GM19239 (cell line): ENCODE results near the gene BRF1.
A peak's percentile ranks its signal among the peaks of the same experiment; 100 is the strongest.
"Not testable (repeated sequence)": the region's sequence is repeated elsewhere in the genome, so short reads cannot be mapped to it uniquely, and the experiment has no call there.

Experiments used
- DNase-seq: peaks from one replicate; pipeline ENCODE4 v3.0.0; 2011; ENCODE audit warnings: low spot score; ENCODE audit not compliant: insufficient read length
- FAIRE-seq: peaks from 2 replicates; lab custom pipeline; 2011; peaks lifted over from hg19 to GRCh38; lab: Jason Lieb, UNC

Gene BRF1

GRCh38 chr14:105294142-105294597 lies 6.6 kb downstream of the BRF1 start:
- FAIRE-seq, result peak; percentile 80

DNA sequence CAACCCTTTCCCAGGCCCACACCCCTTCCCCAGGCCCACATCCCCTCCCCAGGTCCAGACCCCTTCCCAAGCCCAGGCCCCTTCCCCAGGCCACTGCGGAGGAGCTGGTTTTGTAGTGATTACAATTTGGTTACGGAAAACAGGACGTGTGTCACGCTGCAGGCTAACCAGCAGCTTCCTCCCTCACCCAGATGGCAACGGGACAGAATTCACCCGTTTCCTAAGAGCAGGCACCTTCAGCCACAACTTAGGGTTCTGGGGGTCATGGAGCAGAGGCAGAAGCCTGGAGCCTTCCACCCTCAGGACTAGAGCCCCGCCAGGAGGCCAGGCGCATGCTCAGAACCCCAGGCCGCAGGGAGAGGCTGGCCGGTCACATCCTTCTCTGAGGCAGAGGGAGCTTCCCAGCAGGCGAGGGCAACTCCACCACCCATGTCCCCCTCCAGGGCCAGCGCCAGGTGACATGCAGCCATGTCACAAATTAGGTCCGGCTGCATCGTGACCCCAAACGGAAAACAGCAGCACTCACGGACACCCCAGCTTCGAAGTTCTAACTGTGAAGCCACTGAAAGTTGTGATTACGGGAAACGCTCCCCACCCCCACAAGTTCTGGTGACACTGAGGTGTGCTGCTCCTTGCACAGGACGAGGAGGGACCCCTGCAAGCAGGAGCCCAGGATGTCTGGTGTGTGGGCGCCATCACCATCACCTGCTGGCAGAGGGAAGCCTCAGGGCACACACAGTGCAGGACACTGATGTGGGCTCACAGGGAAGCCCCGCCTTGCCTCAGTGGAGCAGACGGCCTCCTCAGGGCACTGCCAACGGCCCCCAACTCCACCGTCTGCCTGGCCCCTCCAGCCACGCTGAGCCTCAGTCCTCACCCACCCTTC lies 7.7 kb downstream of the BRF1 start:
- DNase-seq (no peak), FAIRE-seq (peak; percentile 91)

More at GRCh38 chr14:105294142-105294597, 6.6 kb downstream of the BRF1 start:
- DNase-seq, result no peak

DNA sequence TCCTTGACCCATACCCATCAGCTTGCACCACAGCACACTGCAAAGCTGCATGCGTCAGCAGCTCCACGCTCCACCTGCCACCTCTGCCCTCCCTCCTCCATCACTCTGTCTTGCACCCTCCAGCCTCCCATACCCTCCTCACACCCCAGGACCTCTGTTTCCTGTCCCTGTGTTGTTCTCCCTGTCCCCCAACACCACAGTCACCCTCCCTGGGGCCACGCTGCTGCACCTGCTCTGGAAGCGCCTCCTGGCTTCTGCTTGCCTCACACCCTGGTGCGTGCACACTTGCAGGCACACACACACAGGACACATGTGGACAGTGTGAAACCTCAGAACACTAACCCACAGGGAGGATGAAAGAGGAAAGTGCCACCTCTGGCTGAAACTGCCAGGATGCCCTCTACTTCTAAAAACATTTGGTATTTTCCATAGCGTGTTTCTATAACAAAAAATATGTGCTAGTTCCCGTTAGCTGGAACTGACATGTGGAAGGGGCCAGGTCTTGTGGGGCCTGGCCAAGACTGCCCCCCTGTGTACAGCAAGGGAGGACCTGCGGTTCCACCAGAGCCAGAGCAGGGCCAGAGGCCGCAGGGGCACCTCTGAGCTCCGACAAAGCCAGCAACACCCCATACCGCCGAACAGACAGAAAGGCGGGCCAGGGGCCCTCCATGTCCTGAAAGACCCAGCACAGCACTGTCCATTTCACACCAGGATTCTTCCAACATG lies 10.0 kb downstream of the BRF1 start:
- peak; percentile 58 for FAIRE-seq
- DNase-seq, result no peak

DNA sequence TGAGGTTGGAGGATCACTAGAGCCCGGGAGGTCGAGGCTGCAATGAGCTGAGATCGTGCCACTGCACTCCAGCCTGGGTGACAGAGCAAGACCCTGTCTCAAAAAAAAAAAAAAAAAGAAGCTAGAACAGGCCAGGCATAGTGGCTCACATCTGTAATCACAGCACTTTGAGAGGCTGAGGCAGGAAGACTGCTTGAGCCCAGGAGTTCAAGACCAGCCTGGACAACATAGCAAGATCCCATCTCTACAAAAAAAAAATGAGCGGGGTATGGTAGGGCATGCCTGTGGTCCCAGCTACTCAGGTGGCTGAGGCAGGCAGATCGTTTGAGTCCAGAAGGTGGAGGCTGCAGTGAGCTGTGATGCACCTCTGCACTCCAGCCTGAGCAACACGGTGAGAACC lies 11.9 kb downstream of the BRF1 start:
- DNase-seq, FAIRE-seq: not testable (repeated sequence)

DNA sequence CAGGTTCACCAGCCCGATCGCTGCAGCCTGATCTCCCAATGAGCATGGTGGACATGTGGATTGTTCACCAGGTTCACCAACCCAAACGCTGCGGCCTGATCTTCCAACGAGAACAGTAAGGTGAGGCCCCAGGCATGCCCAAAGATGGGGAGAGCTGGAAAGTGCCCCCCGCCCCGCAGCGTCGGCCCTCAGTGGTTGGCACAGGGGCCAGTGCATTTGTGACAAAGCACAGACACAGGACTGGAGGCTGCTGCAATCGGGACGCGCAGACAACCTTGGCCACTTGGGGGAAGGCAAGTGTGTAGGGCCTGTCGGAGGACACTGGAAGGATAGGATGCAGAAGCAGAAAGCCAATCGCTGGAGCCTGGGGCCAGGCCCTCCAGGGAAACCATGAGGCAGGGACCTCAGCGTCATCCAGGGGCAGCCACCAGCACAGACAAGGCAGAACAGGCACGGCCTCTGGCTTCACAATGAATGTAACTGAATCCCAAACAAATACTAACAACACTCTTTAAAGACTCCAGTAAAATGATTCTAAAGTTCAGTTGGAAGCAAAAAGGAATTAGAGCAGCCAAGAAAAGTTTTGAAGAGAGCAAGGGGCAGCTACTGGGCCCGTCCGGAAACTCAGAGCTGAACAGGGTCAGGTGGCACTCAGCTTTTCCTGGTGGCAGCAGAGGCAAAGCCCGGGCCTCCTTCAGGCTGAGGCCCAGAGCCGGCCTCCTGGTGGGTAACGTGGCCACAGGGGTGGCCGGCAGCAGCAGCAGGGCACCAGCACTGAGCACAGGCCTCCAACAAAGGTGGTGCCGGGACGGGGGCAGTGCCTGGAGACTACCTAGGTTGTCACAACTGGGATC lies 13.3 kb downstream of the BRF1 start:
- FAIRE-seq (no peak), DNase-seq (no peak)

GRCh38 chr14:105286759-105287144 lies 14.0 kb downstream of the BRF1 start:
- no peak for DNase-seq
- no peak for FAIRE-seq

GRCh38 chr14:105285174-105285573 lies 15.6 kb downstream of the BRF1 start:
- DNase-seq, result no peak
- FAIRE-seq, result no peak

GRCh38 chr14:105283899-105284298 lies 16.9 kb downstream of the BRF1 start:
- no peak for DNase-seq
- no peak for FAIRE-seq

- DNase-seq (no peak), FAIRE-seq (no peak)
Measured at GRCh38 chr14:105283028-105283427, 17.8 kb downstream of the BRF1 start.

DNA sequence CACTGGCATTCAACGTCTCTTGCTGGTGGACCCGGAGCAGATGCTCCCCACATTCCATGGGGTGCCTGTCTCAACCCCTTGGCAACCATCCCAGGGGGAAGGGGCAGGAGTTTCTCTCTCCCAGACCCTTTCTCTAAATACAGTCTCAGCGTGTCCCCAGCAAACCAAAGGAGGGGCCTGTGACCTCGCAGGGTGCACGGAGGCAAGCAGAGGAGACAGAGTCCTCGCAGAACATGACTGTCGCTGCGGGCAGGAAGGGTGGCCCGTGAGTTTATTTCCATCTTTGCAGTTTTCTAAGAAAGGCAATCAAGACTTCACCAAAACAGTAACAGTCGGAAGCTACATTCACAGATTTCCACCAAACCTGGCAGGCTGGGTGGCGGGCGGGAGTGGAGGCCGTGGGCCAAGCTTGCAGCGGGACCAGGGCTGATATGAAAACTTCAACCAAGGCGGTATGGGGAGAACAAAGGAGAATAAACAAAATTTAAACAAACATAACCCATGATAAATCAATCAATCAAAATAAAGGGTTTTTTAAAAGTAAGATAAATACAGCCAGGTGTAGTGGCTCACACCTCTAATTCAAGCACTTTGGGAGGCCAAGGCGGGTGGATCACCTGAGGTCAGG lies 18.6 kb downstream of the BRF1 start:
- FAIRE-seq (no peak), DNase-seq (no peak)

- peak; percentile 47 for FAIRE-seq
Measured at GRCh38 chr14:105281371-105282097, 19.3 kb downstream of the BRF1 start.

GRCh38 chr14:105280525-105280924 lies 20.3 kb downstream of the BRF1 start:
- no peak for DNase-seq
- FAIRE-seq, result no peak

More at GRCh38 chr14:105281371-105282097, 19.3 kb downstream of the BRF1 start:
- DNase-seq, result no peak

- FAIRE-seq, result no peak
- DNase-seq, result no peak
Measured at GRCh38 chr14:105279642-105280361, 21.0 kb downstream of the BRF1 start.

DNA sequence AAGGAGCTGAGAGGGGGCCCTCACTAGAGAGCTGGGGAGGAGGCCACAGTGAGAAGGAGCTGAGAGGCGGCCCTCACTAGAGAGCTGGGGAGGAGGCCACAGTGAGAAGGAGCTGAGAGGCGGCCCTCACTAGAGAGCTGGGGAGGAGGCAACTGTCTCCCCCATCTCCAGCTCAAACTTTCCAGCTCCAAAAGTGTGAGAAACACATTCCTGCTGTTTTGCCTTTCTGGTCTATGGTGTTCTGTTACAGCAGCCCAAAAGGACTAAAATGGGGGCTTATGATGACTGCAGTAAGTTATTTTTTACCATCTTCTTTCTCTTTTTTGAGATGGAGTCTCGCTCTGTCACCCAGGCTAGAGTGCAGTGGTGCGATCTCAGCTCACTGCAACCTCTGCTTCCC lies 23.4 kb downstream of the BRF1 start:
- not testable (repeated sequence) for DNase-seq, FAIRE-seq

- DNase-seq (no peak), FAIRE-seq (no peak)
Measured at GRCh38 chr14:105275267-105275946, 25.4 kb downstream of the BRF1 start.

GRCh38 chr14:105274637-105275036 lies 26.2 kb downstream of the BRF1 start:
- DNase-seq (no peak), FAIRE-seq (no peak)

DNA sequence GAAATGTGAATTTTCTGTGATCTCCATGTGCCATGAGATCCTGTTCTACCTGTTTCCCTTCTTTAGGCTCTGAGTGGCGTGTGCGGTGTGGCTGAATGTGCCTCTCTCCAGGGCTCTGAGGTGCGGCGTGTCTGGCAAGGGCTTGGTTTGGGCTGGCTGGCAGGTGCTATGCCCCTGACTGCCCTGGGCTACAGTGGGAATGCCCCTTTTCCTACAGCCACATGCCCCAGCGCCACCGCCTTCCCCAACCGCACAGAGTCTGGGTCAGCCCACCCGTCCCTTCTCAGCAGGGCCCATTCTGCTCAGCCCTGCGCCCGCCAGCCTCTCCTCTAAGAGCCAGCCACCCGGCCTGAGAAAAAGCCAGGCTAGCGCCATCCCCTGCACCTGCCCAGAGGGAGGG lies 27.7 kb downstream of the BRF1 start:
- FAIRE-seq (no peak), DNase-seq (no peak)

GRCh38 chr14:105272623-105273022 lies 28.2 kb downstream of the BRF1 start:
- DNase-seq (no peak), FAIRE-seq (no peak)
